Coronary artery (tissue), 2 donors: Measurements from ENCODE around the gene MEF2C.

Experiments
- DNase-seq: peaks from one replicate; pipeline ENCODE4 v3.0.0-alpha.2; 2017; ENCODE audit warnings: low spot score
- H3K27ac ChIP-seq, 2 donors: fragments of 200-600 bp; sonication (generic); one replicate each; pipeline ENCODE4 v1.5.1; 2016 to 2019
- H3K4me3 ChIP-seq: fragments of 200-600 bp; sonication (generic); 2 replicates; pipeline ENCODE4 v1.5.1; 2016; ENCODE audit warnings: mild to moderate bottlenecking, moderate library complexity
- TF ChIP-seq, protein P1 (sequence below): fragments of 200-600 bp; sonication (generic); IDR thresholded peaks from one replicate; pipeline ENCODE4 v1.5.1; 2019; ENCODE audit warnings: antibody characterized with exemption

MEF2C gene

DNA sequence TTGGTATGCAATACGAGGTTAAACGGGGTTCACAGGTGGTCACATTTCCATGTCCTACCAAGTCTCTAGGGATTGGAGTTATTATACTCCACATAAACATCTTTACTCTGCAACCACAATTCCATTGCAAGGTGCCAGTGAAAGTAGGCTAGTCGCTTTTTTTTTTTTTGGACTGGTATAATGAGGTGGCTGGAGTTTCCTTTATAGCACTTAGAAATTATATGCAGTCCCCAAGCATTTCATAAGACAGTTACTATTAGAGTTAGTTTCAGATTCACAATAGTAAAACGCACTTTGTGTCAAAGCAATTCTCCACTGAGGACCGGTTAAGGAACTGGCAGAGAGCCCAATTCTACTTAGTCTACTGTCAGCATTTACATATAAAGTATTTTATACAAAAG lies 1.4 kb downstream of the MEF2C start:
- Histone ChIP-seq H3K27ac (peak overlapping the region; percentile 83 to 90), H3K4me3 (peak overlapping the region; percentile 82)
- TF ChIP-seq, protein P1, sequence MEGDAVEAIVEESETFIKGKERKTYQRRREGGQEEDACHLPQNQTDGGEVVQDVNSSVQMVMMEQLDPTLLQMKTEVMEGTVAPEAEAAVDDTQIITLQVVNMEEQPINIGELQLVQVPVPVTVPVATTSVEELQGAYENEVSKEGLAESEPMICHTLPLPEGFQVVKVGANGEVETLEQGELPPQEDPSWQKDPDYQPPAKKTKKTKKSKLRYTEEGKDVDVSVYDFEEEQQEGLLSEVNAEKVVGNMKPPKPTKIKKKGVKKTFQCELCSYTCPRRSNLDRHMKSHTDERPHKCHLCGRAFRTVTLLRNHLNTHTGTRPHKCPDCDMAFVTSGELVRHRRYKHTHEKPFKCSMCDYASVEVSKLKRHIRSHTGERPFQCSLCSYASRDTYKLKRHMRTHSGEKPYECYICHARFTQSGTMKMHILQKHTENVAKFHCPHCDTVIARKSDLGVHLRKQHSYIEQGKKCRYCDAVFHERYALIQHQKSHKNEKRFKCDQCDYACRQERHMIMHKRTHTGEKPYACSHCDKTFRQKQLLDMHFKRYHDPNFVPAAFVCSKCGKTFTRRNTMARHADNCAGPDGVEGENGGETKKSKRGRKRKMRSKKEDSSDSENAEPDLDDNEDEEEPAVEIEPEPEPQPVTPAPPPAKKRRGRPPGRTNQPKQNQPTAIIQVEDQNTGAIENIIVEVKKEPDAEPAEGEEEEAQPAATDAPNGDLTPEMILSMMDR = no peak
- DNase-seq = no peak

DNA sequence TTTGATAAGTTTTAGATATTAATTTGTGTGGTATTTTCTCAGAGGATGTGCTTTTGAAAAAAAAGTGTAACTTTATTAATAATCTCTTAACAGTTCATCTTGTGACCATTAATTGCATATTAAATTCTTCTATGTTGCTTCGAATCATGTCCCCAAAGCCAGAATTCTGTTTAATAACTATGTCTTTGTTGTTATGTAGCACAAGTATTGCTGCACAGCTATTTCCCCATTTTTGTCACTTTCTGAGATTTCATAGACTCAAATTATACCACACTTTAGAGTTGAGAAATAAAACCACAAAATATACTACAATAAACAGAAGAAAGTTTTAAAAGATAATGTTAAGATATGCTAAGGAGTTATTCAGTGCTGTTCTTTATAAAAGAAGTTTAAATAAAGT lies 2.8 kb downstream of the MEF2C start:
- Histone ChIP-seq H3K4me3 (peak overlapping the region; percentile 82), H3K27ac (peak overlapping the region; percentile 79 to 83)
- TF ChIP-seq, protein P1 = no peak
- DNase-seq = no peak

DNA sequence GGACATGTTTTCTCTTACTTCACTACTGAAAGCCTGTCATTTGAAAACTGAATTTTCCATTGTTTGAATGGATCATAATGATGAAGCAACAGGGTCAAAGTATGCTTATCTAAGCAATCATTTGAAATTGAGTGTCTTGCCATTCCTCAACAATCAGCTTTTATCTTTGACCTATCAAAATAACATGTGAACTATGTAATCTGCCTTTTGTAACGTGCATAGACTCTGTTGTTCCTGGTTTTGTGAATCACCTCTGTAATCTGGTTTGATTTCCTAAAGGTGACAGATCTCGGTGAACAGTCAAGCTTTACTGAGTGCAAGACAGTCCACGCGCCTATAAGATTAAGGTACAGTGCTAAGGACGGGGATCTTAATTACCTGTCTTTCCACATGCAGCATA lies 3.3 kb downstream of the MEF2C start:
- DNase-seq = no peak
- TF ChIP-seq, protein P1 = no peak
- peak overlapping the region; percentile 79 to 83 for H3K27ac ChIP-seq
- peak overlapping the region; percentile 82 for H3K4me3 ChIP-seq

DNA sequence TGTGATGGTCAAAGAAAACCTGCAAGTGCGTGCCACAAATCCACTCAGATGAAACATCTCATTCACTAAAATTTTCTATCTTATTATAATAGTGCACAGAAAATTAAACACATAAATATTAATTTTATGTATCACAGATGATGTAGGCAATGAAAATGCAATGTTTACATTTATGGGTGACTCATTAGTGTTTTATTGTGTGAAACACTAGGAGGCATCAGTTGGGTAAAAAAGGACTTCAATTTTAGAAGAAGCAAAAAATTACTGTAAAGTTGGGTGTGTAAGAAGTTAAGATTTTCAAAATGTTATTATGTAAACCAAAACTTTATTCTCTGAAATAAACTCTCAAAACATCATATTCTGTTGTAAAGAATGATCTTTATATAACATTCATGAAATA lies 4.0 kb downstream of the MEF2C start:
- TF ChIP-seq, protein P1 = no peak
- Histone ChIP-seq H3K27ac (peak overlapping the region; percentile 13 to 83), H3K4me3 (peak overlapping the region; percentile 82)
- no peak for DNase-seq

DNA sequence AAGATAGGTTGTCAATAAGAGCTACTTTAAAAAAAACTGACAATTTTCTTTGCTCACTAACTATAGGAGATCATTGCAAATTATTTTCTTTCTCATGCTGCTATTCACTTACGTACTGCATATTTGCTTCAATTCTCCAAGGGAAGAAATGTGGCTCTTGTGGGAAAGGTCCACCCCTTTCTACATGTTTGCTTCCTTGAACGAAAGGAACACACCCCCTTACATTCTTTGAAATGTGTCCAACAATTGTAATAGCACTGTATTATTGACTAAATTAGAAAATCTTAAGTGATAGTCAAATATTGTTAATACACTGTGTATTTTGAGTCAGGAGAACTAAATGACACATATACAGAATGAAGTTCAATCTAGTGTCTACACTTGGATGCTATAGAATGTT lies 5.2 kb downstream of the MEF2C start:
- peak overlapping the region; percentile 67 to 83 for H3K27ac ChIP-seq
- peak overlapping the region; percentile 50 for H3K4me3 ChIP-seq
- DNase-seq = no peak
- TF ChIP-seq, protein P1 = no peak

DNA sequence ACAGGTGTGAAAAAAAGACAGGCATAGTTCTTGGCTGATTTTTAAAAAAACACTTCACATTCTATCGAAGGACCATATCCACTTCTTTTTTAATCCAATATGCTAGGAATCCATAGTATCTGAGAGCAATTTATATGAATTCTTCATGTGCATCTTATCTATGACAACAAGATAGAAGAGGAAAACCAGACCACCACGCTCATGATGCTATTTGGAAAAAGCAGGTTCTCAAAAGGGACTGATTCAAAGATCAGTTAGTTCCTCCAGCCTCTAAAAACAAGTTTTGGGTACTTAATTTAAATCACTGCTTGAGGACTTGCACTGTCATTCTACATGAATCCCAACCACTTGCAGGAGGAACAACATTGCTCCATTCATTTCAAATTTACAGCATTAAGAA lies 6.3 kb downstream of the MEF2C start:
- no peak for DNase-seq
- TF ChIP-seq, protein P1 = no peak
- peak overlapping the region; percentile 54 to 83 for H3K27ac ChIP-seq
- H3K4me3 ChIP-seq = peak overlapping the region; percentile 50

DNA sequence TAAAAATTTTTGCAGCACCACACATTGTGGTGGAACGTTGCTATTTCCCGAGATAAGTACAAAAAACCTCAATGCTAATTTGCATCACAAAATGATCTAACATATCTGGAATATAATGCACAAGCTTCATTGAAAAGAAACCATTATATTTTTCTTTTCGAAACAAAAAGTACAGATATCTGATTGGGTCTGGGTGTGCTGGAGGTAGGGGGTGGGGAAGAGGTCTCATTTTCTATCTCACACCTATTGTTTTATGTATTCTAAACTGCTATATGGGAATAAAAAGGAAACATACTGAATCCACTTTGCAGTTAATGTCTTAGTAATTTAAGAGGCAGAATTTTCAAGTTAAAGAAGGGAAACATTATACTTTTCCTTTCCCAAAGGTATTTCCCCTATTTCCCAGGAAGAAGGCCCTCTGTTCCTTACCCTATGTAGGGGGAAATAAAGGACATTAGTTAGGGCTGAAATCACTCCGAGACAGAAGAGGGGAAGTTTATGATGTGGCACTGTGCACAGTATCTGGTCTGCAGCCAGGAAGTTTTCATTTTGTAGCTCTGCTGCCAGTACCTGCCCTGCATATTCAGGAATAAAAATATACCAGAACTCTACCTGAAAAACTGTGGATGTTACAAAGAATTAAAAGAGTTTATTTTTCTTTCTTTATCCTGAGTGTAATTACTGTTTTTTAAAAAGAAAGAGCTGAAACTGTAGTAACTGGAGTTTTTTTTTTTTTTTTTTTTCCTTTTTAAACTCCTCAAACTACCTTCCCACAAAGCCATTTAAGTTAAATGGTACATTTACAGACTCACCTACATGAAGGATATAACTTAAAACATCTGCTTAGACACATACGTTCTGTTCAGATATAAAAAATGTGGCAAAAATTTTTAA lies 7.4 kb downstream of the MEF2C start:
- Histone ChIP-seq H3K4me3 (peak overlapping the region; percentile 63), H3K27ac (peak overlapping the region; percentile 67 to 83)
- TF ChIP-seq, protein P1 = no peak
- DNase-seq = no peak
